Esophagus (tissue), 2 donors: Measurements from ENCODE around the gene MED22. TPM values are rescaled to one million over a fixed set of nuclear protein-coding genes. Genes with fewer than 3 reads are reported as not detected.

Experiments
- polyA plus RNA-seq, 2 donors: library from polyadenylated mRNA; stranded (reverse); fragments of 200-250 nt; gene quantifications; one replicate each; pipeline ENCODE4 v1.2.3, GENCODE V29; 2013
- donor health status: healthy with polysubstance abuse.
- donor health status: Bipolar disorder and iron deficiency.

MED22 gene
- polyA plus RNA-seq, 2 donors = 7.3 to 12.0 TPM

Other genes starting within 250 kb of the MED22 start
- gene RALGDS, start 226.9 kb downstream of the MED22 start, polyA plus RNA-seq = 10 to 100 TPM; 47.8 to 67.9 TPM
- gene GBGT1, start 184.2 kb downstream of the MED22 start, polyA plus RNA-seq = 1 to 10 TPM; 2.1 to 3.7 TPM
- gene OBP2B, start 138.9 kb downstream of the MED22 start, polyA plus RNA-seq = not detected
- gene ABO, start 72.9 kb downstream of the MED22 start, polyA plus RNA-seq = 10 to 100 TPM in 1 of 2 donors, 1 to 10 TPM in 1; 7.7 to 15.6 TPM
- gene SURF6, start 11.9 kb downstream of the MED22 start, polyA plus RNA-seq = 10 to 100 TPM; 17.0 to 21.7 TPM
- 1,000 to 10,000 TPM; 2,052 to 3,524 TPM for gene RPL7A, start 87 bp upstream of the MED22 start, polyA plus RNA-seq
- gene SURF1, start 8.4 kb upstream of the MED22 start, polyA plus RNA-seq = 10 to 100 TPM; 34.2 to 41.2 TPM
- 10 to 100 TPM; 32.9 to 36.4 TPM for gene SURF2, start 8.4 kb upstream of the MED22 start, polyA plus RNA-seq
- 10 to 100 TPM; 39.7 to 64.7 TPM for gene SURF4, start 27.9 kb upstream of the MED22 start, polyA plus RNA-seq
- gene STKLD1, start 28.2 kb upstream of the MED22 start, polyA plus RNA-seq = 1 to 10 TPM in 1 of 2 donors, under 1 TPM in 1; 0.49 to 1.3 TPM
- 10 to 100 TPM; 10.6 to 15.2 TPM for gene REXO4, start 69.9 kb upstream of the MED22 start, polyA plus RNA-seq
- gene ADAMTS13, start 74.2 kb upstream of the MED22 start, polyA plus RNA-seq = 1 to 10 TPM; 1.2 to 4.3 TPM
- 1 to 10 TPM; 7.0 to 7.9 TPM for gene CACFD1, start 111.8 kb upstream of the MED22 start, polyA plus RNA-seq
- under 1 TPM; 0.69 TPM for gene SLC2A6, start 131.0 kb upstream of the MED22 start, polyA plus RNA-seq
- gene MYMK, start 176.8 kb upstream of the MED22 start, polyA plus RNA-seq = not detected
- 1 to 10 TPM in 1 of 2 donors, under 1 TPM in 1; 0.60 to 1.0 TPM for gene ADAMTSL2, start 186.6 kb upstream of the MED22 start, polyA plus RNA-seq